IPS-NIHi7 (cell line): ENCODE measurements around the gene FSTL4.

ENCODE experiments used
- DNase-seq: peaks from one replicate; pipeline ENCODE4 v3.0.0; 2012; ENCODE audit warnings: mixed read lengths; ENCODE audit errors: extremely low spot score

The FSTL4 gene

DNA sequence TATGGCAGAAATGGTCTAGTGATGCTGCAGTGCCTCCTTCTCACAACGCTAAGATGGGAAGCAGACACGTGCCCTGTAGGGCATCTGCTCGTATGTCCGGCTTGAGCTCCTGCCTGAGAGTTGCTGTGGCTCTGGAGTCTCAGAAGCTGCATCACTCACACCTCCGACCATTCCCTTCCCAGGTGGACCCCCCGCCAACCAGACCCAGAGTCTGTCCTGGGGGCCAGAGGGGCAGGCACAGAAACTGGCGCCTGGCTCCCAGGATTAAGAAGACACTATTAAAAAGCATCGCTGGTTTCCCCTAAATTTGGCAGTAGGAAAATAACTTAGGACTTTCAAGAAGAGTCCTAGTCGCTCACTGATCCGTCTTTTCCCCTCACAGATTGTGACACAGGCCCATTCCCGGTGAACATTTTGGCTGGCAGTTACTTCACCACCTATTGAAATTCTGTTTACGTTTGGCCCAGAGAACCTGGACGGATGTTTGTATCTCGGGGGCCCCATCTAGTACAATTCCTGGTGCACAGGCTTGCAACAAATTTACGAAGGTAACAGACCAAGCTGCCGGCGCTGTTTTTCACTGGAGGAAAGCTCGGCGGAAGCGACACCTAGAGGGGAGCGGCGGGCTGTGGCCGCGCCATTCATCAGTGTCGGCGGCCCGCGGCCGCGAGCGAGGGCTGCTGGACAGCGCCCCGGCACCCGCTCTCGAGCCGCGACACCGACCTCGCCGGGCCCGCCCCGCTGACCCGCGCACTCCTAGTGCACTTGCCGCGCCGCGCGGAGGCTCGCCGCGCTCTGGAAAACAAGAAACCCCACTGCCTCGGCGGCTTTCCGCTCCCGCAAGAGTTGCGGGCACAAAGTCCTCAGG is 1.6 kb downstream of the FSTL4 start:
- DNase-seq, result peak; percentile 93

DNA sequence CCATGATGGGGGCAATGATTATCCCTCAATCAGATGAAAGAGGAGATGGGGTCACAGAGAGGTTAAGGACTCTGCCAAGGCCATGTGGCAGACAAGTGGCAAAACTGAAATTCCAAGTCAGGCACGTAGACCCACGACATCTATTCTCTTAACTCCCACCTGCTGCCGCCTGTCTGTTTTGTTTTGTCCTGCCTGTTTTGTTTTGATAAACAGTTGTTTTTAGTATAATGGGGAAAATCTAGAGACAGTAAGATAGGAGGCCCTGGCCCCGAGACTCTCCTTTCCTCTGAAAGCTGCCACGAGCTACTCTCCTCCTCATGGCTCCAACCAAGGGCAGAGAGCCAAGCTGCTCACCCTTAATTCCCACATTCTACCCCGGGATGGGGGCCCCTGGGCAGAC is 4.9 kb downstream of the FSTL4 start:
- peak; percentile 2 for DNase-seq

DNA sequence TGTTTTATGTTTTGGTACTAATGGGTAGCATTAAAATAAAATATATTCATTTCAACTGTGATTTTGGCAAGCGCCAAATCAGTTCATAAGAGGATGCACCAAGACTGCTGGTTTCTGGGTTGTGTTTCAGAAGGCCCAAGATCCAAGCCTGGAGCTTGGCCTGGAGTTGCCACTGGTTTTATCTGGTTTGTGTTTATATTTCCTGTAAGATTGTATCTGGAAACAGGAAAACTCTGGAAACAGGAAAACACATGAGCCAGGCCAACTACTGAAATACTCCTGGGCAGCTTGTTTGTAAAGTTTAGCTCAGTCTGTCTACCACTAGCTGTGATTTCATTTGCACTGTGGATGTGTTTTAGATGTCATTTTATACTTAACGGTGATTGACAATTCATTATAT is 5.5 kb downstream of the FSTL4 start:
- no peak for DNase-seq

DNA sequence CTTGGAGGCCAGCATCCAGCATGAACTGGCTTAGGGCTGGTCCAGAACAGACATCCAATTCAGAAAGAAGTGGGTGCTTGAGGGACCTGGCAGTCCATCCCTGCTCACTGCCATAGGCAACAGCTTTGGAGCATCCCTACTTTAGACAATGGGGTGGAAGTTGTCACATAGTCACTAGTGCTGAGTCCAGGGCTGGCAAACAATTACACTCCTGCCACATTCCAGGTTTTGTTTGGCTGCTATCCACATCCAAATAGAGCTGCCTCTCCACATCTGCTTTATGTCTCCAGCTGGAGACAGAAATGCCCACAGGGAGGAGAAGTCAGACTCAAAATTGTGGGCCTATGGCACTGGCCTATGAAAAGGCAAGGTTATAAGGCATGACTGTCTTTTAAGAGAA is 7.0 kb downstream of the FSTL4 start:
- DNase-seq, result no peak

DNA sequence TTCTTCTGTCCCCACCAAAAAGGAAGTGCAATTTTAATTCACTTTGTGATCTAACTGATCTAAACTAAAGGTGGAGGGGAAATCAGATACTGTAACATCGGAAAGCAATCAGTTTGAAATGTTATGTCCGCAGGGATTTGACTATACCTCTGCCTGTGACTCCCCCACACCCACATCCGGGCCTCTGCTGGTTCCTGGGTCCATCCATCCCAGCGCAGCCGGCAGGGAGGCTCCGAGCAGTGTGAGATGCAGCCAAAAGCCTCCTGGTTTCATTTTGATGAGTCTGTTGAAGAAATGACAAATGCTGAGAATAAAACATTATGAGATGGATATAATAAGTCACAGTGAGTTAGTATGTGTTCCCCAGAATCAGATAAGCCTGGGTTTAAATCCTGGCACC is 8.6 kb downstream of the FSTL4 start:
- DNase-seq, result no peak

DNA sequence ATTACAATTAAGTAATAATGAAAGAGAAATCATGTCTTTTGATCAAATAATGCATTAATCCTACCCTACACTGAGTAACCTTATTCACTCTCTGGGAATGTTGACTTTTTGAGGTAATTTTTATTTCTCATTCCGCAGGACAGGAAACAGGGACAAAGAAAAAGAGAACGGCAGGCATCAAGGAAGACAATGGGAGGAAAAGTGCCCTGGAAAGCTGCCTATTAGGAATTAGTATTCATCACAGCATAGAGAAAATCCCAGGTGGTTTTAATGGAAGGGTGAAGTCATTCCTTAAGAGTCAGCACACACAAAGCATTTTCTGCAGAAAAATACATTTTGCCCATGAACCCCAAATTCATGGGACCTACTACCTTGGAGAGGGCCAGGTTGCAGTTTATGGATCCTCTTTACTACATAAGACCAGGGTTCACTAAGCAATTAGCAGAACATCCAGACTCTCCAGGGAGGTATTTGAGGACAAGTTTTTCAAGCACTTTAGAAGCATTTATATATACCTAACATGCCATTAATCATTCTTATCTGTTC is 9.4 kb downstream of the FSTL4 start:
- no peak for DNase-seq

DNA sequence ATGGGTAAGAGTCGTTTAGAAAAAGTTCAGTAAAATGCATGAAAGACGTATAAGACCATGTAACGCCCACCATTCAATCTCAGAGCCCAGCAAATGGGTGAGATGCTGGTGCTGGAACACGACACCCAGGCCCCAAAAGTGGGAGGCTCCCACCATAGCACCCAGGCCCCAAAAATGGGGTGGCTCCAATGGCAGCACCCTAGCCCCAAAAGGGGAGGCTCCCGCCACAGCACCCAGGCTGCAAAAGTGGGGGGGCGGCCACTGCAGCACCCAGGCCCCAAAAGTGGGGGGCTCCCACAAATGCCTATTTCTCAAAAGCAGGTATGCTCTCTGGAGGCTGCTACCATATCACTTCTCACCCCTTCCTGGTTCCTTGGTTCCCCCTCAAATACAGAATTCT is 12.7 kb downstream of the FSTL4 start:
- DNase-seq, result no peak

DNA sequence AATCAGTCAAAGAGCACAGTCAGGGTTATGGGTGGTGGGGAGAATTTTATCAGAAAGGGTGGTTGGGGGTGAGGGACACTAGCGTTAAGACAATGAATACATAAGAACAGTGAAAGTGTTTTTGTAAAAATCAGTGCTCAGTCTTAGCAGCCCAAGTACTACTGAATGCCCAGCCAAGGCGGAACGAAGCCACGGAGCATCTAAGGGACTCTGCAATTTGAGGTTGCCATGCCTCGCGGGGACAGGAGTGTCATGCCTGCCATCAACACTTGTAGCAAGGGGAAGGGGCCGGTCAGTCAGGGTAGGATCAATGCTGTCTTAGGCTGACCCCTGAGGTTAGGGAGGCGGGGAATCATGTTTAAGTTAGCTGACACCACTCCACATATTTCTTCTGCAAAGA is 13.3 kb downstream of the FSTL4 start:
- no peak for DNase-seq

DNA sequence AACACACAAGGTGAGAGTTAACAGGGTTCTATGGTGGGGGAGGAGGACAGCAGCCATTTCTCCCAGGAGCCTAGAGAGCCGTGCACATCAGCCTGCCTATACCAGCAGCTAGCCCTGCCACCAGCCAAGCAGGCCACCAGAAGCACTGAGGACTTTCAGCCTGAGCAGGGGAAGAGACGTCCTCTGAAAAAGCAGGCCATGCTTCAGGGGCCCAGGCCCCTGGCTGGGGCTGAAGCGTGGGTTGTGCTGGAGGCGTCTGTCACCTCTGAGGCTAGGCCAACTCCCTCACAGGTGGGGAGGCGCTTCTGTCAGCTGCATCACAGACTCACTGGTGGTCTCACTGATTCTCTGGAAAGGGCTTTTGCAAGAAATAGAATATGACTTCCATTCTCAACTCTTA is 16.3 kb downstream of the FSTL4 start:
- DNase-seq, result no peak

DNA sequence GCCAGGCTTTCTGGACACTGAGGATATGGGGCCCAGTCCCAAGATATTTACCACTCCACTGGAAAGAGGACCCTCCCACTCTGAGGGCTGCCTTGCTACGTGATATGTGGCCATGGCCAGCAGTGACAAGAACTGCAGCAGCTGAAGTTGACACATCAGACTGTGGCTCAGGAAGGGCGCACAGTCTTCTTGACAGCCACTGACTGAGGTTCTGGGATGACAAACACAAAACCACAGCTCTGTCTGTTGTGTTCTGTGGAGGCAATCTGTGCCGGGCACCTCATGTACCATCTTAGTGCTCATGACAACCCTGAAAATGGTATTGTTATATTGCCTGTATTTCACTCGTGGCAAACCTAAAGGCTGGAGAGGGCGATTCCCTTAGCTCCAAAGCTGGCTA is 16.9 kb downstream of the FSTL4 start:
- DNase-seq, result no peak

DNA sequence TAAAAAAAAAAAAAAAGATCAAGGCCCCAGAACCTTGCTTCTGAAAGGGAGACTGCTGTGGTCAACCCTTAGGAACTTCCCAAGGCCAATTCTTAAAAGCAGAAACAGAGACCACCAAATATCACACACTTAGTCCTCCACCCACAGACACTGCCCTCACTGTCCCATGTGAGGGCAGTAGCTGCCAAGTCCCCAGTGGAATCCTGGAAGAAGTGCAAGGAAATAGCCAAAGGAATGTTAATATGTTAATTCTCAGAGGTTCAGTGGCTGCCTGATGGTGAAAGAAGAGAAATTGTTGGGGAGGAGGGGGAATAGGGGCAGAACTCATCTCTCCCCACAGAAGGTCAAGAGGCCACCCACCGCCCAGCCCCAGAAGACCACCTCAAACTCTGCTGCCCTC is 23.1 kb downstream of the FSTL4 start:
- no peak for DNase-seq

DNA sequence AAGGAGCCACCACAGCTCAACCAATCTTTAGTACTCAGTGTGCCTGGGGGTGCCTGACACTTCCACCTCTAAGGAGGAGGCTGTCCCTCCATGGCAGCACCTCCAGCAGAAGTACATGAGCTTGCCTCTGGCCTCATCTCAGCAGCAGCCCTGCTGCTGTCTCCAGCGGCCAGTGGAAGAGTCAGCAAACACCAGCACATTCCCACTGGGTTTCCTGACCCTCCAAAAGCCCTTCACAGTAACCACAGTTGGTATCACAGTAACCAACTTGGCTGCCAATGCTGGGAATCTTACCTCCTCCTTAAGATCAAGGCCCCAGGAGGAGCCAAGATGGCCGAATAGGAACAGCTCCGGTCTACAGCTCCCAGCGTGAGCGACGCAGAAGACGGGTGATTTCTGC is 29.4 kb downstream of the FSTL4 start:
- DNase-seq, result no peak

DNA sequence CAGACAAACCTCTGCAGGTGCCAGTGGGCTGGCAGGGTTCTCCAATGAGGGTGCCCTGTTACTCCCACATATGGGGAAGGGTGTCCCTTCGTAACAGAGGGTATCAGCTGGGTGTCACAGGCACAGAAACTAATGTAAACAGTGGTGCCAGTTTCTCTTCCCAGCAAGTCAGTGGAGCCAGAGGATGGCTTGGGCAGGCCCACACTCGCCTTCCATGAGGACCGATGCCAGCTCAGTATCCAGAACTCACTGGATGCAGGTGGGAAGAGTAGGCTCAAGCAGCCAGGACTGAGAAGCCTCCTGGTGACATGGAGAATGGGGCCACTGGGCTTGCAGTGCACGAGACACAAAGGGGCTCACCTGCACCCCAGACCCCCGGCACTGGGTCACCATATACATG is 30.4 kb downstream of the FSTL4 start:
- DNase-seq, result no peak

DNA sequence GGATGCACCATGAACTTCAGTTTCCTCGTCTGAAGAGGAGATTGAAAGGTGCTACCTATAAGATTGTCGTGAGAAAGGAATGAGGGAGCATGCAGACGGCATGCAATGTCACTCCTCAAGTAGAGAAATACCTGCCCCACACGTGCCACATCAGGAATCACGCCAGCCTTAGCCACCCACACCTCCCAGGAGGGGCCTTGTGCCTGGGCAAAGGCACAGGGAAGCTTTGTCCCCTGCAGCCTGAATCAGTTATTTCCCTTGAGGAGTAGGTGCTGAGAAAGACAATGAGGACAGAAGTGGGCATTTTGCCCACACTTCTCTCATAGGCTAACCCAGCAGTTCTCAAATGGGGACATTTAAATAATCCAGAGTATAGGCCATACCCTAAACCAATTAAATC is 31.0 kb downstream of the FSTL4 start:
- no peak for DNase-seq

DNA sequence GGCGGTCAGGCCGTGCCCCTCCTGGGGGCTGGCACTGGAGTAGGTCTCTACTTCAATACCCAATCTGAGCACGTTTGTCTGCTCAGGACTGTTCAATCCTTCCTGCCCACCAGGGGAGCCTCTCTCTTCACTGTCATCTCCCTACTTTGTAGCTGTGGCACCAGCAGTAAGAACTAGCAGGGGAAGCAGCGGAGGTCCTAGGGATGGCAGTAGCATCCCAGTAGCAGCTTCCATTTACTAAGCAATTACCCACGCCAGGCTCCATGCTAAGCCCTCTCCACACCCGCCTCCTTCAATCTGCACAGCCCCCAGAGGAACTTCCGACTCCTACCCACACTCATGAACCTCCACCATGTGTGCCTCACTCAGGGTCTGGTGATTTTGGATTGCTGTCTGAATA is 31.7 kb downstream of the FSTL4 start:
- DNase-seq, result no peak

DNA sequence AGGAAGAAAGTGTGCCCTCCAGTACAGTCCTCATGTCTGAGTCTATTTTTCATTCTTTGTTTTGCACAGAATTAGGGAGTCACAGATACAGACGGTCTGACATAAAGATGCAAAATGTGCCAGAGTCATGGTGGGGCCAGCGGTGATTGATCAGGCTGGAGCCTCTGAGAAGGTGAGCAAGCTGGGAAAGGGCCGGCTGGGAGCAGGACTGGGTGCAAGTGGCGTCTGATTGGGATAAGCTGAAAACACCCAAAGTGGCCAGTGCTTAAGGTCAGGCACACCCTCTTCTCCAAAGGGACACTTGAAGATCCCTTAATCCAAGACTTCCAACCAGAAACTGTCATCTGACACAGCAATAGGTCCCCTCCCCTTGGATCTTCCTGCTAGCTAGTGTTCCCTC is 32.6 kb downstream of the FSTL4 start:
- no peak for DNase-seq

DNA sequence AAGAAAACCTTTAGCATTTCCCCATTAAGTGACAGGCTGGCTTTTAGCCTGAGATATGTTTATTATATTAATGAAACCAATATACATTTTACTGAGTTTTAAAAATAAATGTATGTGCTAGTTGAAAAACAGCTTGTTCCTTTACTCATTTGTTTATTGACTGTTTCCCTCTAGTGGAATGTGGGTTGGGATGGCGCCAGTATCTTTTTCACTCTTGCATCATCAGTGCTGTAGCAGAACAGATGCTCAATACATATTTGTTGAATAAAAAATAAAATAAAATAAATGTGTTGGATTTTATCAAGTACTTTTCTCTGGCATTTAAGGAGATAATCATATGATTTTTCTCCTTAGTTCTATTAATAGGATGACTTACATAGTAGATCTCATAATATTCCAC is 43.0 kb downstream of the FSTL4 start:
- no peak for DNase-seq

DNA sequence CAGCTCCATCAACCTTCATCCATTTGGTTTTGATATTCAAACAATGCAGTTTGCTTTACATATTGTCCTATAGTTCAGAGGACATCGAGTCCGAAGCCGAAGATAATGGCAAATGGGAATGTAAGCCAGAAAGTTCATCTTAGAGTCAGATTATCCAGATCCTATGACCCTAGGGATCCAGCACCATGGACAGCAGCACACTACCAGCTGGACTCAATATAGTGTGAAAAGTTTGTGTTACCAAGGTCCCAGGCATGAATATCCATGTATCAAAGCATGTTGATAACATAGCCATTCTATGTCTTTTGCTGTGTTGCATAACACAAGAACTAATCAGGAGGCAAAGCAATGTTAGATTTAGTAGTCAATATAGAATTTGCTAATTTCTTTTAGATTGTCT is 46.3 kb downstream of the FSTL4 start:
- peak; percentile 59 for DNase-seq

DNA sequence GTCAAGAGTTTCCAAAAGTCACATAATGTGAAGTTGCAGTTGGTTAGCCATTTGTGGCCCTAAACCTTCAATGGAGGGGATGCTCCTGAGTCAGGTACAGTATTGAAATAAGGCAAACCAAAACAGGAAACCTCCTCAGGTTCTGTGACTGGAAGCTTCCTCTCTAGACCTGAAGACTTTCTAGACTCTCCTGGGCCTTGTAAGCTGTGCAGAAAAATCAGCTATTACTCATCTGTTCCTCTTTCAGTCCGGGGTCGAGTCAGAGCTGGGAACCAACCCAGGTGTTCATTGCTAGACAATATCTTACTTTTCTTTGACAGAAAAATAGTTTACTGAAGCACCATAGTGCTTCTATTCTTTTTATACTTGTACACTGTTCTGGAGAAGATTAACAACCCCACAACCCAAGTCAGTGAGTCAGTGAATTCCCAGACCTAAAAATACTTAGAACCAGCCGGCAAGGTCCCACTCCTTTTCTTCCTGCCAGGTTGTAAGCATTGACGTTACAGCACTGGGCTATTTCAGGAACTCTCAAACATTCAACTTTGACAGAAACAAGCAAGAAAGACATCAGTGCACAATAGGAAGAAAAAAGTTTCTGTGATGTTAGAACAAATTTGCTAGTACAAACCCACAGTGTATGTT is 47.3 kb downstream of the FSTL4 start:
- DNase-seq, result no peak

DNA sequence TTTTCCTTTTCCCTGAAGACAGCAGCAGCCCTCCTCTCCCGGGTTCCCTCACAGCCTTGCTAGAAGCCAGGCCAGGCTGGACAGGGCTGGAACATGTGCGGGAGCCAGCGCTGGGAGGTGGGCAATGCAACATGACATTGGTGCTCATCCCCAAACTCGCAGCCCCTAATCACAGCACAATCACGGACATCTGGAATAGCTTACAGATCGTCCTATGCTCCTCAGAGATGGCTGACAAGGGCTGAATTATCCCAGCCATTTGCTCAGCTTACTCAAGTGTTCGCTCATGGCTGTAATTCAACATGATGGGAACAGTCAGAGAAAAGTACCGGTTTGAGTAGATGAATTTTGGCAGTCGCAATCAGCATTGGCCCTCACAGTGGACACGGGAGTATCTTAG is 49.8 kb downstream of the FSTL4 start:
- no peak for DNase-seq

DNA sequence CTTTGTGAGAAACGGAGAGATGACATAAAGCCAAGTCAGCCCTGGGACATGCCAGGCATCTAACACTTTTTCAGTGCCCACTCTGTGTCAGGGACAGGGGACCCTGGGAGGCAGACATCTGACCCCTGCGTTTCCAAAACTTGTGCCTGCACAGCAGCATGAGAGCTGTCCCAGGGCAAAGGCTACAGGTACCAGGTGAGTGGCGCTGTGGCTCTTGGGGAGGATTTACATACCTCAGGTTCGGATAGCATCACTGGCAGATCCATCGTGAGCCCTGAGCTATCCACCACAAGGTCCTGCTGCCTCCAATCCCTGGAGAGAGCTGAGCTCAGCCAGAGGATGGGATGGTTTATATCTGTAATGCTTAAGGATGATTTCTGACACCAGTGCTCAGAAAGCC is 52.4 kb downstream of the FSTL4 start:
- no peak for DNase-seq

DNA sequence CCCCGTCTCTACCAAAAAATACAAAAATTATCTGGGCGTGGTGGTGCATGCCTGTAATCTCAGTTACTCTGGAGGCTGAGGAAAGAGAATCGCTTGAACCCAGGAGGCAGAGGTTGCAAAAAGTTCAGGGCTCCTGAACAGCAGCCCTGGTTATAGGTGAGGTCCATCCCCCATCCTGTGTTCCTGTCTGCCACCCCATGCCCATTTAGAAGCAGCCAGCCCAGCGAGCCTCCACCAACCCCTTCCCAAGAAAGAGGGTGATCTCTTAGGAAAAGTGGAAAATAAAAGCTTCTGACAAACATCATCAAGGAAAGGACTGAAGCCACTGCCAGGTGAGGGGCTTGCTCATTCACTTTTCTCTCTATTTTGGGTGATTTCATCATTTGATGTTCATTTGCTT is 55.8 kb downstream of the FSTL4 start:
- no peak for DNase-seq

DNA sequence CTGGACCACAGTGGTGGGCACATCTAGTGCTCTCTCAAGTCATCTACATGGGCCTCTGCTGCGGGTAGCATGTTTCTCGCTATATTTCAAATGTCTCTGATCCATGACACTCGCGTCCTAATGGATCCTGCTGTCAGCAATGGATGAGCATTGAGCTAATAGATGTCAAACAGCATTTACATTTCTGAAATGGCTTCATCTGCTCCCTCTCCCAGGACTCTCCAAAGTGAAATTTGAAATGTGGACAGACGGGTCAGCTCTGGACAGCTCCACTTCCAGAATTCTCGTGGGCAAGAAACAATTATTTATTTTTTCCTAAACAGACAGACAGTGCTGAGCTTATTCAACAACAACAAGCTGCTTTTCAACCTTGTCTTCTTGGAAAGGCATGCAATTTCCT is 58.1 kb downstream of the FSTL4 start:
- DNase-seq, result no peak
